HepG2 (cell line): Measurements from ENCODE around the gene CISD1. TPM values are rescaled to one million over a fixed set of nuclear protein-coding genes. Genes with fewer than 3 reads are reported as not detected.
A peak's percentile ranks its signal among the peaks of the same experiment; 100 is the strongest.

Source experiments
- ATF2 ChIP-seq: sonication (generic); formaldehyde crosslinking; IDR thresholded peaks from 2 replicates; pipeline ENCODE4 v1.4.0; 2020; ENCODE audit warnings: missing genetic modification reagents
- CHCHD3 ChIP-seq: sonication (generic); formaldehyde crosslinking; IDR thresholded peaks from 2 replicates; pipeline ENCODE4 v1.8.0; 2022; ENCODE audit warnings: mild to moderate bottlenecking, missing genetic modification reagents, moderate library complexity
- FUBP1 ChIP-seq: sonication (generic); formaldehyde crosslinking; IDR thresholded peaks from 2 replicates; pipeline ENCODE4 v1.5.1; 2020; ENCODE audit warnings: missing genetic modification reagents, mild to moderate bottlenecking, borderline replicate concordance
- JUNB ChIP-seq: sonication (generic); formaldehyde crosslinking; IDR thresholded peaks from 2 replicates; pipeline ENCODE4 v1.8.0; 2022; ENCODE audit warnings: missing genetic modification reagents, mild to moderate bottlenecking, borderline replicate concordance
- JUND ChIP-seq: sonication (generic); formaldehyde crosslinking; IDR thresholded peaks from 2 replicates; pipeline ENCODE4 v1.8.0; 2022; ENCODE audit warnings: mild to moderate bottlenecking, missing genetic modification reagents
- KDM6A ChIP-seq: IDR thresholded peaks from 2 replicates; pipeline ENCODE4 v1.6.1; 2016; ENCODE audit warnings: low read depth
- KMT2A ChIP-seq: sonication (generic); formaldehyde crosslinking; IDR thresholded peaks from 2 replicates; pipeline ENCODE4 v1.4.0; 2020; ENCODE audit warnings: missing genetic modification reagents
- MIER3 ChIP-seq: IDR thresholded peaks from 2 replicates; pipeline ENCODE4 v1.6.1; 2016; ENCODE audit warnings: missing compliant biosample characterization, borderline replicate concordance
- MYC ChIP-seq: sonication (generic); formaldehyde crosslinking; IDR thresholded peaks from 2 replicates; pipeline ENCODE4 v1.9.0; 2021; ENCODE audit warnings: missing genetic modification reagents, borderline replicate concordance
- PHF20 ChIP-seq: sonication (generic); formaldehyde crosslinking; IDR thresholded peaks from 2 replicates; pipeline ENCODE4 v1.5.0; 2020; ENCODE audit warnings: mild to moderate bottlenecking, missing genetic modification reagents
- RAD21 ChIP-seq: fragments of 450-650 bp; formaldehyde crosslinking; IDR thresholded peaks from 2 replicates; pipeline ENCODE4 v1.5.0; 2020; ENCODE audit warnings: mild to moderate bottlenecking
- SRSF4 ChIP-seq: fragments of 200-400 bp; formaldehyde crosslinking; IDR thresholded peaks from one replicate; pipeline ENCODE4 v1.6.1; 2018; ENCODE audit warnings: mild to moderate bottlenecking, low read depth, low read length, moderate library complexity; ENCODE audit not compliant: poor library complexity, severe bottlenecking
- SUZ12 ChIP-seq: fragments of 150-350 bp; IDR thresholded peaks from 2 replicates; pipeline ENCODE4 v1.6.1; 2014; ENCODE audit warnings: low read depth, low read length
- ZBTB21 ChIP-seq: sonication (generic); formaldehyde crosslinking; IDR thresholded peaks from 2 replicates; pipeline ENCODE4 v1.4.0; 2020; ENCODE audit warnings: missing genetic modification reagents
- ZBTB33 ChIP-seq: sonication (generic); formaldehyde crosslinking; IDR thresholded peaks from 2 replicates; pipeline ENCODE4 v1.4.0; 2020; ENCODE audit warnings: missing genetic modification reagents
- ZNF225 ChIP-seq: sonication (generic); formaldehyde crosslinking; IDR thresholded peaks from 2 replicates; pipeline ENCODE4 v1.4.0; 2020; ENCODE audit warnings: mild to moderate bottlenecking, missing genetic modification reagents
- ZNF260 ChIP-seq: sonication (generic); formaldehyde crosslinking; IDR thresholded peaks from 2 replicates; pipeline ENCODE4 v1.4.0; 2020; ENCODE audit warnings: missing genetic modification reagents, low read depth, mild to moderate bottlenecking, borderline replicate concordance
- ZNF746 ChIP-seq: sonication (generic); formaldehyde crosslinking; IDR thresholded peaks from 2 replicates; pipeline ENCODE4 v1.8.0; 2022; ENCODE audit warnings: mild to moderate bottlenecking, missing genetic modification reagents
- ZNF772 ChIP-seq: sonication (generic); formaldehyde crosslinking; IDR thresholded peaks from 2 replicates; pipeline ENCODE4 v1.5.0; 2020; ENCODE audit warnings: mild to moderate bottlenecking, missing genetic modification reagents
- ZNF790 ChIP-seq: sonication (generic); formaldehyde crosslinking; IDR thresholded peaks from 2 replicates; pipeline ENCODE4 v1.8.0; 2022; ENCODE audit warnings: missing genetic modification reagents, mild to moderate bottlenecking, borderline replicate concordance
- ZSCAN20 ChIP-seq: sonication (generic); formaldehyde crosslinking; IDR thresholded peaks from 2 replicates; pipeline ENCODE4 v1.4.0; 2020; ENCODE audit warnings: missing genetic modification reagents, mild to moderate bottlenecking, borderline replicate concordance
- polyA plus RNA-seq, 8 experiments: library from polyadenylated mRNA; depleted of rRNA in 3 of 8; stranded (reverse) in 7 of 8; unstranded in 1 of 8; fragments of >200 nt; fragmentation: Illumina TruSeq in 4 of 8; extraction: Trizol in 4 of 8; gene quantifications; 2 replicates each; pipeline versions ENCODE4 v1.2.1 to v1.2.3, GENCODE V29; 2011 to 2016; ENCODE audit warnings: low read depth in 4 of 8, missing spikeins in 1 of 8, mixed read lengths in 1 of 8; ENCODE audit not compliant: insufficient read depth in 1 of 8
- total RNA-seq, 5 experiments: library from RNA; depleted of rRNA; stranded (reverse); fragments of >200 nt; fragmentation: Illumina TruSeq; extraction: Trizol; gene quantifications; 2 replicates each; pipeline ENCODE4 v1.2.3, GENCODE V29; 2016; ENCODE audit warnings: low read depth in 1 of 5
- TF ChIP-seq, protein P1 (sequence below): sonication (generic); formaldehyde crosslinking; IDR thresholded peaks from 2 replicates; pipeline ENCODE4 v1.9.0; 2021; ENCODE audit warnings: missing genetic modification reagents, mild to moderate bottlenecking, borderline replicate concordance
- TF ChIP-seq, protein P2 (sequence below): sonication (generic); formaldehyde crosslinking; IDR thresholded peaks from 2 replicates; pipeline ENCODE4 v1.4.0; 2020; ENCODE audit warnings: mild to moderate bottlenecking, missing genetic modification reagents

The CISD1 gene
- total and polyA plus RNA-seq, 2 of the 13 experiments (the other 11 are each of a cell fraction or from before 2014, with no cell fraction given): 63.4 to 78.9 TPM

DNA sequence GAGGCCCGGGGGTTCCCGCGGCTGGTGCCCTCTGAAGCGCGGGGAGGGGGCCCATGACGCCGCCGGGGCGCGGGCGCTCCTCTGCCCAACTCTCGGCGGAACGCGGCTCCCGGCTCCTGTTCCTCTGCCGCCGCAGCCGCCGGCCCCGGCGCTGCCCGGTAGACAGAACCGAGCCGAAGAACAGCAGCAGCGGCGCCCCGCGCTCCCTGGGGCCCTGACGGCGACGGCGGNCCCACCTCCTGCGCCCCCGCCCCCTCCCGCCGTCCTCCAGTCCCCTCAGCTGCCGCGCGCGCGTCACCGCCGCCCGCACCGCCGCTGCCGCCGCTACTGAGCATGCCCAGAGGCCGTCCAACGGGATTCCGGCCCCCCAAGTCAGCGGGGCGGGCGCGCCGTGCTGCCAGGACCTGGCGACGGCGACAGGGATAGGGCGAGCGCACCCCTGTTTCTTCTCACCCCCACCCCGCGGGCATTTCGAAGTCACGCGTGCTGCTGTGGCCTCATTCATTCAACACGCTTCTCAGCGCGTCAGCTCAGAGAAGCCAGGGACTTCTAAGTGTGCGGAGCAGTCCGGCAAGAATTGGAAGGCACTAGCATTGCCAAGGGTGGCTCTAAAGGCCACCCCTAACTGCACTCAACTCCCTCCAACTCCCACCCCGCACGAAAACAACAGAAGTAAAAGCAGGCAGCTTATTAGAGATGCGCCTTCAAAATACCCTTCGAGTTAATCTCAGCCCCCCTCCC is 1.1 kb upstream of the CISD1 start, which contains the start of gene IPMK (continued):
- TF ChIP-seq MYC (no peak), SRSF4 (no peak), KMT2A (CRISPR knock-in tag) (no peak), ZNF790 (CRISPR knock-in tag) (0 out of 2 replicates have a peak, but pooled peaks have one; percentile 71), ZBTB33 (no peak), RAD21 (CRISPR knock-in tag) (no peak), JUND (0 out of 2 replicates have a peak, but pooled peaks have one; percentile 28), ZSCAN20 (CRISPR knock-in tag) (no peak), CHCHD3 (CRISPR knock-in tag) (no peak), ATF2 (no peak), MIER3 (no peak), ZNF225 (CRISPR knock-in tag) (no peak), KDM6A (no peak), JUNB (no peak), ZNF260 (CRISPR knock-in tag) (no peak), ZBTB21 (CRISPR knock-in tag) (no peak), ZNF772 (CRISPR knock-in tag) (0 out of 2 replicates have a peak, but pooled peaks have one; percentile 30), PHF20 (CRISPR knock-in tag) (0 out of 2 replicates have a peak, but pooled peaks have one; percentile 27), ZNF746 (CRISPR knock-in tag) (no peak), FUBP1 (CRISPR knock-in tag) (no peak), SUZ12 (no peak)
- TF ChIP-seq, protein P1, sequence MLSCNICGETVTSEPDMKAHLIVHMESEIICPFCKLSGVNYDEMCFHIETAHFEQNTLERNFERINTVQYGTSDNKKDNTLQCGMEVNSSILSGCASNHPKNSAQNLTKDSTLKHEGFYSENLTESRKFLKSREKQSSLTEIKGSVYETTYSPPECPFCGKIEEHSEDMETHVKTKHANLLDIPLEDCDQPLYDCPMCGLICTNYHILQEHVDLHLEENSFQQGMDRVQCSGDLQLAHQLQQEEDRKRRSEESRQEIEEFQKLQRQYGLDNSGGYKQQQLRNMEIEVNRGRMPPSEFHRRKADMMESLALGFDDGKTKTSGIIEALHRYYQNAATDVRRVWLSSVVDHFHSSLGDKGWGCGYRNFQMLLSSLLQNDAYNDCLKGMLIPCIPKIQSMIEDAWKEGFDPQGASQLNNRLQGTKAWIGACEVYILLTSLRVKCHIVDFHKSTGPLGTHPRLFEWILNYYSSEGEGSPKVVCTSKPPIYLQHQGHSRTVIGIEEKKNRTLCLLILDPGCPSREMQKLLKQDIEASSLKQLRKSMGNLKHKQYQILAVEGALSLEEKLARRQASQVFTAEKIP (CRISPR knock-in tag): no peak
- TF ChIP-seq, protein P2, sequence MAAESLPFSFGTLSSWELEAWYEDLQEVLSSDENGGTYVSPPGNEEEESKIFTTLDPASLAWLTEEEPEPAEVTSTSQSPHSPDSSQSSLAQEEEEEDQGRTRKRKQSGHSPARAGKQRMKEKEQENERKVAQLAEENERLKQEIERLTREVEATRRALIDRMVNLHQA (CRISPR knock-in tag): no peak
